Skeletal muscle cell (primary cell): ENCODE data around the gene UBE2L5.
A peak's percentile ranks its signal among the peaks of the same experiment; 100 is the strongest.

Source experiments
- DNase-seq: peaks from one replicate; pipeline ENCODE4 v3.0.0-alpha.2; 2010; ENCODE audit warnings: low read depth
- H3K4me3 ChIP-seq: 2 replicates; pipeline ENCODE4 v1.5.1; 2011; ENCODE audit warnings: low read depth, mild to moderate bottlenecking, control low read depth, low read length, moderate library complexity

UBE2L5 gene

DNA sequence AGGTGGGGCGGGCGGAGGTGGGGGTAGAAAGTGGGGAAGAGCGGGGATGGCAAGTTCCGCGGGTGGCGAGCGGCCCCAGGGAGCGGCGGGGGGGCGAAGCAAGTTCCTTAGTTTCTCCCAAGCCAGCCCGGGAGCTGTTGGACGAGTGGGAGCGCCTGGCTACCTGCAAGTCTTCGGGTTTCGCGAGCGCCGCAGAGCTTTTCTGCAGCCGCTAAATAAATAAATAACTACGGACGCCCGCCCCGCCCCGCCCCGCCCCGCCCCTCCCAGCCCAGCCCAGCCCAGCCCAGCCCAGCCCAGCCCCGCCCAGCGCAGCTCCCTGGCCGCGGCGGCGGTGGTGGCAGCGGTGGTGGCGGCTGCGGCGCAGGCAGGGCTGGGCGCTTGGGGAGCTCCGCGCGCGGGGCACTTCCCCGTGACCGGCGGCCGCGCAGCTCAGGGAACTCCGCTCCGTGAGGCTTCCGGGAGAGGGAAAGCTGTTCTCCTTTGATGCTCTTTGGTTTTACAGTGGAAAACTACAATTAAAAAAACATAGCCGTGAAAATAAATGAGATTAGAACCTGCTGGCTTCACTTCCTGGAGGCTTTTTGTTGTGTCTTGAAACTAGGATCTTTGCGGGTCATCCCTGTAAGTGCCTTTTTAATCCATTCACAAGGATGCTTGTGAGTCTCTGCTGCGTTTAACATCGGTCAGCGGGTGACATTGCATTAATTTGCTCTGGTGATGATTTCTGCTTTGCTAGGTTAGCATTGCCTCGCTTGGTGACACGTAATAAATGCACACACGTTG lies at the start of gene UBE2L5:
Gene UBE2L5 (plus strand): TSS at position 440 of the 786 bp plus-strand sequence. CDS start 5,498 bp downstream, outside the sequence.
- peak within 1 kb of the TSS; percentile 57 for H3K4me3 ChIP-seq
- no peak for DNase-seq

DNA sequence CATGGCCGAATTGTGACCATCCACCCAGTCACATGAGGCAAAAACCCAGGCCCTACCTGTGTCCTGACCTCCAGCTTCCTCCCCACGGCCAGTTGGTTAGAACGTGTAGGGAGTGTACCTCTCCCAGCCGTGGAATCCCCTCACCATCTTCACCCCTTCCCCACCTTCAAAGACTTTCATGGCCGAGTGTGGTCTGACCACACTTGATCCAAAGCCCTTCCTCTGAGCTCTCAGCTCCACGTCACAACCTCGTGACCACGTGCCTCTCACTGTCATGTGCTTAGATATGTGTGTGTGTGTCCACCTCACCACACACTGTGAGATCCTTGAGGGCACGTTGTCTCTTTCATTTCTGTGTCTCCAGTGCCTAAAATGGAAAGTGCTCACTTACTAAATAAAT lies 48.6 kb upstream of the UBE2L5 start:
- H3K4me3 ChIP-seq: no peak overlapping the region
- DNase-seq: no peak

DNA sequence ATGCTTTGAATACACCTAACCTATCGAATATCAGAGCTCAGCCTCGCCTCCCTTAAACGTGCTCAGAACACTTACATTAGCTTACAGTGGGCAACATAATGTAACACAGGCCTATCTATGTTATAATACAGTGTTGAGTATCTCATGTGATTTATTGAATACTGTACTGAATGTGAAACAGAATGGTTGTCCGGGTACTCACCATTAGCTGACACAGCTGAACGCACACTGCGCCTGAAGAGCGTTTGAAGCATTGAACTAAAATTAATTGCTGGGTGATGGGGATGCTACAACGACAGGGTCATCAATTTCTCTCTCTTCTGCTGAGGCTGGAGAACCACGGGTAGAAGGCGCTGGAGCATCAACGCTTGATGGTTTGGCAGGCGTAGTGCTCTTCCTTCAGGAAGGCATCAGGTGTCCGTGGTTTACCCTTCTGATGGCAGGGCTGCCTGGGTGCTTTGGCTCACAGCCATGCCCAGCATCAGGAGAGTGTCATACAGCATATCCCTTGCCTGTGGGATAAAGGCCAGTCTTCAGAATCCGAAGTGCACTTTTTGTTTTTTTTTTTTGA lies 46.9 kb upstream of the UBE2L5 start:
- H3K4me3 ChIP-seq: no peak overlapping the region
- DNase-seq: no peak

DNA sequence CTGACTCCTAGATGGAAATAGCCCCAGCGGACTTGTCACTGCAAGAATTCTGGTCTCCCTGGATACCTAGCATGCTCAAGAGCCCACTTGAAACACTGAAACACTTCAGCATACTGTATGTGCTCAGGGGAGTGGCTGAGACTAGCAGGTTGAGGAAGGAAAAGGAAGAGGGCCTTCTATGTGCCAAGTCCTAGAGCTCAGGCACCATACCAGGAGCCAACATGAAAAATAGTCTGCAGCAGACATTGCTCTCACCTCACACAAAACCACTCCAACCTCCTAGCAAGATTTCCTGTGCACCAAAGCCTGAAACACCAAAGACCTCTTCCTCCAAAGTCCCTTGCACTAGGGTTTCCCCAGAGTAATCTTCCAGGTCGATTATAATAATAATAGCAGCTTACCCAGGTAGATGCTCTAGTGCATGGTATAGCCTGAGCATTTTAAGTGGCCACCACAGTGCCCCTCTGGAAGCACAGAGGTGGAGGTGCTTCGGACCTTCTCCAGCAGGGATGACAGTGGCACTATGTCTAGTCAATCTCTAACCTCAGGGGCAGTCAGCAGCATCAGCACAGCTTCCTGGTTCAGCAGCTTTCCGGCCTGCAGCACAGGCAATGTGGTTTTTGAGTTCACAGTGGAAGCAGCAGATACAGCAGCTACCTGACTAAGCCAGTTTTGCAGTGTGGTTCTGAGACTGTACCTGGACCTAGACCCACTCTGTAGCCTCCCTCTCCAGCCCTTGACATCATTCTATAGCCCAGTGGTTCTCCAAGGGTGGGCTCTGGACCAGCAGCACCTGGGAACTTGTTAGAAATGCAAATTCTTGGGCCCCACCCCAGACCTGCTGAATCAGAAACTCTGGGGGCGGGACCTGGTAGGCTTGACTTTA lies 45.6 kb upstream of the UBE2L5 start:
- no peak for DNase-seq

DNA sequence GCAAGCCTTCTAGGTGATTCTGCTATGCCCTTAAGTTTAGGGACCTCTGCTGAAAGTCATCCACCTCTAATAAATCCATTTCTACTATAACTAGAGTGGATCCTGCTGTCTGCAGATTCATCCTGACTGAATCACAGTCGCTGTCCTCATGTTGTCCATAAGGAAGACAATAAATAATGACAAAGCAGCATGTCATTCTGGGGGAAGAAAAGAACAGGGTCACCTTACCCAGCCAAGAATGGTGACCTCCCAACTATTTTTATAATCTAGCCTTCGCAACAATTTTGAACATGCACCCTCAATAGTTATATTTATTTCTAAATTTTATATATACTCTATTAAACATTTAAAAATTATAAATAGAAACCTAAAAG lies 45.0 kb upstream of the UBE2L5 start:
- H3K4me3 ChIP-seq: no peak overlapping the region
- no peak for DNase-seq

More for the DNA sequence above, 45.6 kb upstream of the UBE2L5 start:
- H3K4me3 ChIP-seq: no peak overlapping the region

DNA sequence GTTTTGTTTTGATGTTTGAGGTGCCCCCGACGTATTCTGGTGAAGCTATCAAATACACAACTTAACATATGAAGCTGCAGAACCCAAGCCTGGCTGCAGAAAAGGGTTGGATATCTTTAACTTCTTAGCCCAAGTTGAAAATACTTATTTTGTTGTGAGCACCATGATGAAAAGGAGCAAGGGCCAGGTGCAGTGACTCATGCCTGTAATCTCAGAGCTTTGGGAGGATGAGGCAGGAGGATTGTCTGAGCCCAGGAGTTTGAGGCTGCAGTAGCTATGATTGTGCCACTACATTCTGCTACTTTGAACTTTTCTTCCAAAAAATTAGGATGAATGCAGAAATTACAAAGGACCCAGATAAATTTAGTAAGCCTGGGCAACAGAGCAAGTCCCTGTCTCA lies 44.1 kb upstream of the UBE2L5 start:
- no peak for DNase-seq
- no peak overlapping the region for H3K4me3 ChIP-seq

DNA sequence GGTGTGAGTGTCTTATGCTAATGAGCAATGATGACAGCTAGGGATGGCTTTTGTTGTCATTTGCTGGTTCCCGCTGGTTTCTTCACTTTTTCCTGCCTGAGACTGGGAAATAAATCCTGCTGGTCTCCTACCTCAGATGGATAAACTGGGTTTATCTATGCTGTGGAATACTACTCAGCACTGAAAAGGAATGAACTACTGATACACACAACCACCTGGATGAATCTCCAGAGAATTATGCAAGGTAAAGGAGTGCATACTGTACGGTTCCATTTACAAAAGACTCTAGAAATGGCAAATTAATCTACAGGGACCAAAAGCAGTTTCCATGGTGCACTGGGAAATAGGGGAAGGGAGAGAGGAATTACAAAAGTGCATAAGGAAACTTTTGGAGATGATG lies 41.2 kb upstream of the UBE2L5 start:
- H3K4me3 ChIP-seq: no peak overlapping the region
- no peak for DNase-seq

DNA sequence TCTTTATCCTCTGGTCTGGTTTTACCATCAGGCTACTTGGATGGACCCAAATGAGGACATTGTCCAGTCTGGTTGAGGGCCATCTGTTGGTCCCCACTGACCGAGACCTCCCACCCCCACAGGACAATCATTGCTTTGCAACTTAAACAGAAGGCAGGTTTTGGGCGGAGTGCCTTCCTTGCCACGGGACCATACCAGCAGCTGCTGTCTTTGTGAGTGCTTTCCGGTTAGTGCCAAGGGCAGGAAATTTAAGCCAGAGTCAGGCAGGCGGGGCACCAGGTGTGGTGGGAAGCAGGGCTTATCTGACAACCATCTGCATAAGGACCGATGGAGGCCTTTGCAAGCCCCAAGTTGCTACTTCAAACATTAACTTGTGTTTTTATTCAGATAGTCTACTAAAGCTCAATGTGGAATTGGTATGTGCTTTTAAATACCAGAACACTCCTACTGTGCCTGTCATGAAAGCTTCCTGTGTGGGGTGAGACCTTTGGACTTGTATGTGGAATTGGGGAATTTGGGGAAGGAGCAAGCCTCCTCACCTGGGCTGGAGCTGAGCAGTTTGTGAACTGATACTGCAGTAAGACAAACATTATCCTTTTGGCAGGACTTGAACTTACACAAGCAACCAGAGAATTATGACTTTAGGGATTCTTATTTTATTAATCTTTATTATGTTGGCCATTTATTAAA lies 39.3 kb upstream of the UBE2L5 start:
- H3K4me3 ChIP-seq: no peak overlapping the region
- DNase-seq: no peak

DNA sequence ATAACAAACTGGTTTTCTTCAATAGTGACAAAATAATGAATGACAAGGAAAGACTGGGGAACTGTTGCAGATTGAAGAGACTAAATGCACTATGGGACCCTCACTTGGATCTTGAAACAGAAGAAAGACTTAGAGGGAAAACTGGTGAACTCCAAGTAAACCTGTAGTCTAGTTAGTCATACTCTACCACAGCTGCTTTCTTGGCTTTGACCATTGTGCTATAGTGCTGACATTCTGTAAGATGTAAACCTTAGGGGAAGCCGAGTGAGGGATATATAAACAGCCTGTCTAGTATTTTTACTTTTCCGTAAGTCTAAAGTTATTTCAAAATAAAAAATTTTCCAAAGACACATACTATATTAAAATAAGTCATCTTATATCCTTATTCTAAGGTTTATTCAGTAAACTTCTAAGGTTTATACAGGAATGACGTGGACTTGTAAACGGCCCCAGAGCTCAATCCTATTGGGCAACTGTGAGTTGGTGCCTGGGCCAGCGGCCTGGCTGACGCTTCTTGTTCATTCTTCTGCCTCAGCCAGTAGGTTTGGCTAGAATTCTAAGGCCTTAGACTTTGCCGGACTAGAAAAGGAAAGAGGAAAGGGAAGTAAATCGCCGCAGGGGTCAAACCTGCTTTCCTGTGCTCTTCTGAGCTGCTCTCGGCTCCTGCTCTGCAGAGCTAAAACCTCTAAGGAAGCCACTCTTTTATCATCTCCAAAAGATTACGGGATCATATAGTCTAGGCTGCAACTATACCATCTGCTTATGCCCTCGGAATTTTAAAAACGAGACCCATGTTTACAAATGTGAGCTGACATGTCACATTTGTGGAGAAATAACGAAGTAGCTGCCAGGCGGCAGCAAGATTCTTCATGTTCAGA lies 33.6 kb upstream of the UBE2L5 start:
- no peak overlapping the region for H3K4me3 ChIP-seq
- DNase-seq: no peak

DNA sequence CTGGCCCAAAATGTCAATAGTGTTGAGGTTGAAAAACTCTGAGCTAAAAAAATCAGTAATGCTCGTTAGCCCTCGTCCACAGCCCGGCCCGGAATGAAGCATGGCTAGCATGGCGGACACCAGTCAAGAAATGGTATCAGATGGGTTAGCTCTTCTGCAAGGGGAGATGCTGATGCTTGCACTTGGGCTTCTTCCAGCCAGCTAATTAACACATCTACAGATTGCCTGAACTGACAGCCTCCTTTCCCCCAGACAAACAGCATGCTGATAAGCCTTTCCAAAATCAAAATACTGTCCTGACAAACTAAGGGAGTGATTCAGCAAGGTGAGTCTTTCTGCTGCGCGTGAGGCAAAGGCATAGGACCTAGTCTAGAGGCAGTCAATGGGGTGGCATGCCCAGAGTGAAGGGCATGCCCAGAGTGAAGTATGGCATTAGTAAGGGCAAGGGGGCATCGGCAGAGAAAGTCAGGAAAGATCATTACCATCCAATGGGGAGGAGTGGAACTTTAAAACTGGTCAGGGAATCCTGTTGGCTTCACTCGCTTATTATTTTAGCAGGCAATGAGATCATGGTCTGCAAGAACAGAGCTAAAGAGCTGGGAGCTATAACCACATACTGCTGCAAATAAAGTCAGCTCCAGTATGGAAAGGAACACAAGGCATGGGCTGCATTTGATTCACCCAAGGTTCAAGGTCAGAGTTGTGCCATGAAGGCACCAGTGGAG lies 30.2 kb upstream of the UBE2L5 start:
- no peak overlapping the region for H3K4me3 ChIP-seq
- no peak for DNase-seq

DNA sequence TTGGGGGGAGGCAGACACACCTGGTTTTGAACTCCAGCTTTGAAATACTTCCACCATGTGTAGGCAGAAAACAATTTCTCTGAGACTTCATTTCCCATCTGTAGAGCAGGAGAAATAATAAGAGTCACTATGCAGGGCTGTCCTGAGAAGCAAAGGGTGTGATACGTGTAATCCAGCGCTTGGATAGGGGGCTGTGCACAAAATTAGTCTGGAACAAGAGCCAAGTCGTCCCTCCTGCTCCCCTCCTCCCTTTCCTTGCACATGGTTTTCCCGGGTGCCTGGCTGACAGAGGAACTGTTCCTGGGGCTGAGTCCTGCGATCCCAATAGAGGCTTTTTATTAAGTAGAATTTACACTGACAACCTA lies 29.6 kb upstream of the UBE2L5 start:
- H3K4me3 ChIP-seq: no peak overlapping the region
- no peak for DNase-seq

DNA sequence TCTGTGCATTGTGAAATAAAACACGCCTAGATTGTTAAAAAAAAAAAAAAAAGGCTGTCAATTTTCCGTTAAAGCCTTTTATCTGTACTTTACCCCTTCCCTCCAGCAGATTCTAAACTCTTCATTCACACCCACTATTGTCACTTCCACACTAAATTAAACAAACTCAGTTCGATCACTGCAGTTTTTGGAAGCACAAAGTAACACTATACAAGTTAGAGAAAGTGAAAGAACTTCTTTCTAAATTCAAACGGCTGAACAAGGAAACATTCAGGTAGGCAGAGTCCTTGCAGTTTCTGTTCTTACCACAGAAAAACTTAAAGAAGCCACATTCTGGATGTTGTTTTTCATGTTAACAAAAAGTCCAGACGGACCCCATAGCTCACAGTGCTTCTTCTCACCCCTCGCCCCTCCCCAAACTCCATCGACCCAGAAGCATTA lies 27.5 kb upstream of the UBE2L5 start:
- peak overlapping the region; percentile 56 for H3K4me3 ChIP-seq
- DNase-seq: no peak

DNA sequence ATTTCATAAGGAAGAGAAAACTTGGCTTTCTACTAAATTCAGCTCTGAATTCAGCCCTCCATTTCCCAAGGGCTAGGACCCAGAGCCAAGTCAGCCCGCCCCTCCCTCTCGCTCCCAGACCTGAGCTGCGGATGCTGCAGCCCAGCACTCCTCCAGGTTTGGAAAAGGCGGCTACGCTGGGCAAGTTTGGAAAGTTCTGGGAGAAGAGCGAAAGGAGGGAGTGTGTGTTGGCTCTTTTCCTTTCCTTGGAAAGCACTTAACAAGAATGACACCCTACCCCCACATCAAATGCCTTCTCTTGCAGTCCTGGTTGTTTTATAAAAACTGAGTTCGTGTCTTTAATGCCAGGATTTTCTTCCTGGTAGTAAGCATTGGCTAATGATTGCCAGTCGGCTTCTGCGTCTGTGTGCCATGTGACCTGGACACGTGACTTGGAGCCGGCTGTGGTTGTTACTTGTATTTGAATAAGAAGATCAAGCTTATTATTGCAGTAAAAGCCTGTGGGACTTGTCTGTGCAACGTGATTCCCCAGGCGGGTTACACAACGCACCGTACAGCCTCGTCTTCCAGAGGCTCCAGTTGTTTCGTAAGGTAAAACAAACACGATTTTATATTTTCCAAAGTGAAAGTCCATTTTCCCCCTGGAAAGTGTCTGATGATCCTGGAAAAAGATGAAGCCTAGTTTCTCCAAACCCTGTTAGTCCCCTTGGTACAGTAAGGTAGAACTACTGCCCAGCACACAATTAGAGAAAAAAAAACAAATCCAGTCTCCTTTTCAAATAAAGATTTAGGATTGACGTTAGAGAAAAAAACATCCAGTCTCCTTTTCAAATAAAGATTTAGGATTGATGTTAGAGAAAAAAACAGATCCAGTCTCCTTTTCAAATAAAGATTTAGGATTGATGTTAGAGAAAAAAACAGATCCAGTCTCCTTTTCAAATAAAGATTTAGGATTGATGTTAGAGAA lies 26.8 kb upstream of the UBE2L5 start:
- peak; percentile 91 for DNase-seq
- H3K4me3 ChIP-seq: peak overlapping the region; percentile 56

DNA sequence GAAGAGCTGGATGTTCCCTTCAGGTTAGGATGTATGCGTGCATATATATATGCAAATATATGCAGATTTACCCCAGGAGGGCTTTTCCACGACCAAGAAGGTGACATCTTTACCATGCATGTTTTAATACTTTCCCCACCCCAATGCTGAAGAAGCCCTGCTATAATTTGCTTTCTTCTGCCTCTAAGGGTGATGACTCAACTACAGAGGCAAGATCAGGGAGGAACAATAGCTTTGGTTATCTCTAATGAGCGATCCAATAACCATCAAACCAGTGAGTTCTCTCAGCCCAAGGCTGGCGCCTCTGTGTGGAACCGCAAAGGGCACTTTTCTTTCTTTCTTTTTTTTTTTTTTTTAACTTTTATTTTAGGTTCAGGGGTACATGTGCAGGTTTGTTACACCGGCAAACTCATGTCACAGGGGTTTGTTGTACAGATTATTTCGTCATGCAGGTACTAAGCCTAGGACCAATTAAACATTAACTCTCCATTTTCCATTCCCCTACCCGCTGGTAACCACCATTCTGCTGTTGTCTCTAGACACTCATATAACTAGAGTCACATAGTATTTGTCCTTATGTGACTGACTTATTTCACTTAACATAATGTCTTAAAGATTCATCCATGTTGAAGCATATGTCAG lies 25.7 kb upstream of the UBE2L5 start:
- no peak overlapping the region for H3K4me3 ChIP-seq

DNA sequence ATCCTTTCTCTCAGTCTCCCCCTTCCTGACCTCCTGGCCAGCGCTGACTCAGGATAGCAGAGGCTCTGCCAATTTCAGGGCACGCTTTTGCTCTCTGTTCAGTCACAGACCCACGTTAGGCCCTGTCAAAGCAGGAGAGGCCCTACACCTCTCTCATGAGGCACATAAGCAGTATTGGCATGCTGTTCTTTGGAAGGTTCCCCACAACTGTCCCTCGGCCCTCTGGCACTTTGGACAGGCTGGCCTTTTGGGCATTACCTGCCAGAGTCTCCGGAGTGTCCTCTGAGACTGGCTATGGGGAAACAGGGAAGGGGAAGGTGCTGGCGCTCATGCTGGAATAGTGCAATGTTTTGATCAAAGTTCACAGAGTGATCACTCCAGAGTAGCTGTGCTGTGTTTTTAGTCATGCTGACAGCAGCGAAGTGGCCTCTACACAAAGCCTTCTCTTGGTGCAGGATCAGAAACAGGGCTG lies 23.7 kb upstream of the UBE2L5 start:
- no peak for DNase-seq

More for the DNA sequence above, 25.7 kb upstream of the UBE2L5 start:
- DNase-seq: no peak

DNA sequence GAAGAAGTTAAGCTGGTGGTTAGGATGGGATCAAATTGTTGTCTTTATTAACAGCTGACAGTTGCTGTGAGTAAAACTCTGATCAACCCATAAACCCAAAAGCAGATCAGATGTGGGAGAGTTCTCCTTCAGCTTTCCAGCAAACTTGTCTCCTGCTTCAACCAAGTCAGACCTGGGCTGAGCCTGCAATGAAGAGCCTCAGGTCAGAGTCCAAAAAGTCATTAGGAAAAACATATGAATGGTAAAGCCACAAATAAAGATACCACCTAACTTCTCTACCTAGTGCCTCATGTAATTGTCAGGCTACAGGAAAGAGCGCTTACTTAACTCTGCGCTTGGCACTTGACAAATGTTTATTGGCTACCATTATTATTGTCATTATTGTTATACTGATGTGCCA lies 21.9 kb upstream of the UBE2L5 start:
- no peak for DNase-seq
- no peak overlapping the region for H3K4me3 ChIP-seq

More for the DNA sequence above, 23.7 kb upstream of the UBE2L5 start:
- H3K4me3 ChIP-seq: no peak overlapping the region

DNA sequence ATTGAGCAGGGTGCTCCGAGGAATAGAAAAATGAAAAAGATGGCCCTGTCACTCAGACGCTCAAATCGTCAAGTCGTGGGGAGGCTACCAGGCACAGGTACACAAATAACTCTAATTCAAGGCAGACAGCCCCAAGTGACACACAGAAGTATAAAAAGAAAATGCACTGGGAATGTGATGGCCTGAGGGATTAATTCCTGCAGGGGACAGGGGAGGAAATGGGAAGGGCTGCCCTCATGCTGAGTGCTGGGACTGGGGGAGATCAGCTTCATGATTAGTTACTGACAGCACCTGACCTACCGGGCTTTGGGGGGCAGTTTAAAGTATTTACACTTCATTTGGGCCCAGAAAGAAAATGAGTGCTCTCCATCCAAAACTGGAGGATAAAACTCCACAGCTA lies 20.9 kb upstream of the UBE2L5 start:
- no peak for DNase-seq

More for the DNA sequence above, 20.9 kb upstream of the UBE2L5 start:
- no peak overlapping the region for H3K4me3 ChIP-seq
